HUES48 (cell line): ENCODE data around the gene PGBD2.

Experiments
- H3K27ac ChIP-seq: one replicate; pipeline ENCODE4 v1.7.0; 2013; ENCODE audit warnings: low read depth, low read length, inconsistent platforms
- H3K27me3 ChIP-seq: 2 replicates; pipeline ENCODE4 v1.6.1; 2013; ENCODE audit warnings: mild to moderate bottlenecking, low read length; ENCODE audit not compliant: control insufficient read depth, insufficient read depth
- H3K36me3 ChIP-seq: 2 replicates; pipeline ENCODE4 v1.6.1; 2013; ENCODE audit warnings: low read length; ENCODE audit not compliant: control insufficient read depth, insufficient read depth
- H3K4me1 ChIP-seq: 2 replicates; pipeline ENCODE4 v1.6.1; 2013; ENCODE audit warnings: mild to moderate bottlenecking, low read length; ENCODE audit not compliant: control insufficient read depth, insufficient read depth
- H3K4me3 ChIP-seq: 2 replicates; pipeline ENCODE4 v1.5.1; 2013; ENCODE audit warnings: mild to moderate bottlenecking, low read depth, low read length
- H3K9ac ChIP-seq: 2 replicates; pipeline ENCODE4 v1.6.1; 2013; ENCODE audit warnings: mild to moderate bottlenecking, low read depth, low read length, moderate library complexity
- H3K9me3 ChIP-seq: 2 replicates; pipeline ENCODE4 v1.6.1; 2013; ENCODE audit warnings: low read length; ENCODE audit not compliant: control insufficient read depth, insufficient read depth

The PGBD2 gene

DNA sequence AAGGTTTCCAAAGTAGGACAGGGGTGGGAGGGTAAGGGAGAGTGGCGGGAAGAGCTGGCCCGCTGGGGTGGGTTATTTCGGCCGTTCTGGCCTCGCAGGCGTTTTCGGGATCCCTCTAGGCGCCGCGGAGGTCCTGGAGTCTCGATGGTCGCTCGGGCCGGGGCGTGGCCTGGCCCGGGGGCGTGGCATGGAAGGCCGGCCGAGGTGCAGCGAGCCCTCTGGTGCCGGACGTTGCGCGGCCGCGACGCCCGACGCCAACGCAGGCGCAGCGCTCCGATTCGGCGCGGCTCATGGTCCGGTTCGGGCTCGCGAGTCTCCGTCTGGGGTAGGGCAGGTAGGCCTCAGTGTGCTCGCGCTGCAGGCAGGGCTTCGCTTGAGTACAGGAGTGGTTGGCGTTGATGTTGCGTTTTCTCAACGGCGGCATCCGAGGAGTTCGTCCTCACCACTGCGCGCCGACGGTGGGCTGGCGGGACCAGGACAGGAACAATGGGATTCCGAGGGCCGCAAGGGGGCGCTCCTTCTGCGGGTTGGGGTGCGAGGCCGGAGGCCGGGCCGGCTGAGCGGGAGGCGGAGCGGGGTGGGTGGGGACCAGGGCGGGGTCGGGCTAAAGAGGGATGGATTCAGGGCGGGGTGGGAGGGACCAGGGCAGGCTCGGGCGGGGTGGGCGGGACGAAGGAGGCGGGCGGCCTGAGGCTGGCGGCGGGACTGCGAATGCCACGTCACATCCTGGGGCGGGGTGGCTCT lies at the start of gene PGBD2:
PGBD2 (plus strand) TSS at position 227 of the 744 bp plus-strand sequence. CDS start 7,628 bp downstream, outside the sequence.
- no peaks in the 10 kb centered on the region for H3K9me3 ChIP-seq
- peak within 1 kb of the TSS; percentile 87 for H3K4me3 ChIP-seq
- H3K27ac ChIP-seq, result peak within 1 kb of the TSS; percentile 96
- H3K9ac ChIP-seq, result peak within 1 kb of the TSS; percentile 94
- no peaks in the 10 kb centered on the region for H3K27me3 ChIP-seq
- H3K4me1 ChIP-seq, result peaks cover 17% of the 10 kb centered on the region
- peaks cover 4% of the 10 kb centered on the region; the same call in 1 of the 2 replicates for H3K36me3 ChIP-seq

GRCh38 chr1:248857201-248857600 lies 48.8 kb upstream of the PGBD2 start:
- no peak overlapping the region for H3K27ac ChIP-seq
- H3K9me3 ChIP-seq, result no peaks in the 10 kb centered on the region
- H3K4me3 ChIP-seq, result peak overlapping the region; percentile 92
- no peak overlapping the region for H3K9ac ChIP-seq
- H3K4me1 ChIP-seq, result peaks cover 4% of the 10 kb centered on the region; the same call in 1 of the 2 replicates
- H3K27me3 ChIP-seq, result peaks cover 14% of the 10 kb centered on the region
- peaks cover 47% of the 10 kb centered on the region for H3K36me3 ChIP-seq

GRCh38 chr1:248857749-248858095 lies 48.3 kb upstream of the PGBD2 start:
- Histone ChIP-seq H3K9me3 (no peaks in the 10 kb centered on the region), H3K27me3 (peaks cover 19% of the 10 kb centered on the region), H3K4me3 (peak overlapping the region; percentile 92), H3K4me1 (peaks cover 4% of the 10 kb centered on the region; the same call in 1 of the 2 replicates), H3K36me3 (peaks cover 42% of the 10 kb centered on the region), H3K9ac (peak overlapping the region; percentile 82), H3K27ac (peak overlapping the region; percentile 75)

GRCh38 chr1:248858096-248858890 lies 47.7 kb upstream of the PGBD2 start:
- Histone ChIP-seq H3K27me3 (peaks cover 24% of the 10 kb centered on the region), H3K9ac (peak overlapping the region; percentile 82), H3K4me1 (peaks cover 4% of the 10 kb centered on the region; the same call in 1 of the 2 replicates), H3K36me3 (peaks cover 37% of the 10 kb centered on the region), H3K27ac (peak overlapping the region; percentile 75), H3K4me3 (peak overlapping the region; percentile 92), H3K9me3 (no peaks in the 10 kb centered on the region)

DNA sequence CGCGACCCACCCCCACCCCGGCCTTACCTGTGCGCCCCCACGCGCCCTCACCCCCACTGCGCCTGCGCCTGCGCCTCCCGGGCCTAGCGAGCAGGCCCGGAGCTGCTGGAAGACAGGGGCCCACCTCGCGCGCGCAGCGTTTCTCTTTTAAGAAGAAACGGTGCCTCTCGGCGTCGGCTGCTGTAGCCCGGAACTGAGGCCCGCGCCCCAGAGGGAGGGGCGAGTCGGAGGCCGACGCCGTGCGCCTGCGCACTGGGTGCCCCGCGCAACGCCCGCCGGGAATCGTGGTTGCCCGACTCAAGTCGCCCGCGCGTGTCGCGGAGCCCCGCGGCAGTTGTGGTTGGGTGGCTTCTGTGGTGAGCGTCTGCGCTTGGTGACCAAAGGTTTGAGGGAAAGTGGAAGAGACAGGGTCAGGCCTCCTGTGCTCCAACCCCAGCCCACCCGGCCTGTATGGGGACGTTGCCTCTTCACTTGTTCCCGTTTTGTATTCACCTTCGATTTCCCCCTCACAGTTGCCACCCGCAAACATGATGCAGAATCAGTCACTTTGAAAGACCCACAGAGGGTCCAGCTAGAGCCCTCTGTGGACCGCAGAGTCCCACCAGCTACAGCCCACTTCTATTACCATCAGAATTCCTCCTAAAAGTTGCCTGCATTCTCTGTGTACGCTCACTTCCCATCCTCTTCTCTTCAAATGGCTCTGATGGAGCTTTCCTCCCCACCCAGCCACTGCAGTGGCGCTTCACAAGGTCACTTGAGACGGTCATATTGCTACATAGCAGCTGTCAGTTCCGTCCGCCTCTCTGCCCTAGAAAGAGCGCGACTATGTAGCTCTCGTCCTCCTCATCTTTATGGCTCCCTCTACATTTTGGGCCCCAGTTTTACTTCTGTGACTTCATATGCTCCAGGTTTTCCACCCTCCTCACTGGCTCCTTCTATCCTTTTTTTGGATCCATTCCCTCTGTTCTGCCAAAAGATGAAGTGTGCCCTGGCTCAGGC lies 46.8 kb upstream of the PGBD2 start, which contains the start of gene ZNF692:
ZNF692 (minus strand) TSS at position 195 of the 999 bp plus-strand sequence. CDS start 776 bp downstream, outside the sequence.
- peak within 1 kb of the TSS; percentile 92 for H3K4me3 ChIP-seq
- peak within 1 kb of the TSS; percentile 82 for H3K9ac ChIP-seq
- peaks cover 30% of the 10 kb centered on the region for H3K27me3 ChIP-seq
- peaks cover 28% of the 10 kb centered on the region for H3K36me3 ChIP-seq
- peak within 1 kb of the TSS; percentile 75 for H3K27ac ChIP-seq
- no peaks in the 10 kb centered on the region for H3K9me3 ChIP-seq
- H3K4me1 ChIP-seq, result peaks cover 11% of the 10 kb centered on the region

GRCh38 chr1:248860007-248860406 lies 46.0 kb upstream of the PGBD2 start:
- H3K36me3 ChIP-seq, result peaks cover 19% of the 10 kb centered on the region
- H3K9me3 ChIP-seq, result no peaks in the 10 kb centered on the region
- peaks cover 38% of the 10 kb centered on the region for H3K27me3 ChIP-seq
- peaks cover 11% of the 10 kb centered on the region for H3K4me1 ChIP-seq
- H3K9ac ChIP-seq, result no peak overlapping the region
- no peak overlapping the region for H3K4me3 ChIP-seq
- no peak overlapping the region for H3K27ac ChIP-seq

- Histone ChIP-seq H3K4me1 (peaks cover 11% of the 10 kb centered on the region), H3K27me3 (peaks cover 45% of the 10 kb centered on the region), H3K27ac (no peak overlapping the region), H3K9ac (no peak overlapping the region), H3K9me3 (no peaks in the 10 kb centered on the region), H3K4me3 (no peak overlapping the region), H3K36me3 (peaks cover 4% of the 10 kb centered on the region; the same call in 1 of the 2 replicates)
Observed at GRCh38 chr1:248861616-248862015, 44.4 kb upstream of the PGBD2 start.

GRCh38 chr1:248862695-248862997 lies 43.4 kb upstream of the PGBD2 start:
- H3K4me1 ChIP-seq, result peaks cover 11% of the 10 kb centered on the region

DNA sequence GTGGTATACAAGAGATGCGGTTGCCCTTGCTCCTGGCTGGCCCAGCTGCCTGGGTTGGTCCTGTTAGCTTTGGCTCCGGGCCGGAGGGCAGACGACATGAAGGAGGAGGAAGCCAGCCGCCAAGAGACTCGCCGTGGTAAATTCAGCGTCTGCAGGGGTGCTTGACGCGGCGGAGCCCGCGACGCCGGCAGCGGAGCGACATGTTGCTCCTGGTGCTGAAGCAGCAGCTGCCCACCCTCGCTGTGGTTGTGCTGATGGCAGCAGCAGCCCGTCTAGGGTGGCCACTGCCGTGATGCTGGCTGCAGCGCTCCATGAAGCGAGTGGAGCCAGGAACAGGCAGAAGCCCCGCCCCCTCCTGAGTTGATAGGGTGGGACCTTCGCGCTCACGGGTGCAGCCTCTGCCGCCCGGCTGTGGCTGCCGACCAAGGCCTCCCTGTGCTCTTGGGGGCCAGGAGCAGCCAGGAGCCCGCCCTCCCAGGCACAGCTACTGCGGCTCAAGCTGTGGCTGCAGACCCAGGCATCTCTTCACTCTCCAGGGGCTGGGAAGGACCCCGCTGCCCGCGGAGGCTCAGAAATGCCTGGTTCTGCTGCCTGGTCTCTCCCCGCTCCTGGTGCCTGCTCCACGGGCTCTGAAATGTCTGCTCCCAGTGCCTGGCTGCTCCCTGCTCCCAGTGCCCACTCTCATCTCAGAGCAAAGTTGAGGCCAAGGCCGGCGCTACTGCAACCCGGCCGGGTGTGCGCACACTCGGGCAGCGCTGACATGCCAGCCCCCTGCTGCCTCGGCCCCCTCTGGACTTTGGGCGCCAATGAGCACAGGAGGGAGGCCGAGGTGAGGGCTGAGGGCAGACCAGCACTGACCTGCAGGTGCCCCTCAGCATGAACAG lies 42.8 kb upstream of the PGBD2 start:
- Histone ChIP-seq H3K4me1 (peaks cover 11% of the 10 kb centered on the region), H3K27ac (no peak overlapping the region), H3K4me3 (peak overlapping the region; percentile 74), H3K27me3 (peaks cover 45% of the 10 kb centered on the region), H3K9me3 (no peaks in the 10 kb centered on the region), H3K9ac (peak overlapping the region; percentile 14), H3K36me3 (no peaks in the 10 kb centered on the region)

More at GRCh38 chr1:248862695-248862997, 43.4 kb upstream of the PGBD2 start:
- Histone ChIP-seq H3K9ac (no peak overlapping the region), H3K27ac (no peak overlapping the region), H3K4me3 (peak overlapping the region; percentile 74), H3K9me3 (no peaks in the 10 kb centered on the region), H3K36me3 (no peaks in the 10 kb centered on the region), H3K27me3 (peaks cover 45% of the 10 kb centered on the region)
